GM19455 (cell line): ENCODE data around the gene SOCS1.
A peak's percentile ranks its signal among the peaks of the same experiment; 100 is the strongest.
"Not testable (repeated sequence)": the region's sequence is repeated elsewhere in the genome, so short reads cannot be mapped to it uniquely, and the experiment has no call there.

ENCODE experiments used
- ATAC-seq: cut with Tn5 transposase; IDR thresholded peaks from one replicate; pipeline ENCODE4 v1.9.1; 2021; ENCODE audit not compliant: unreplicated experiment

SOCS1 gene

GRCh38 chr16:11255737-11256660, at the start of gene SOCS1:
Gene SOCS1, minus strand, starts transcription at chr16:11256204. Its CDS starts 726 bp downstream, at chr16:11255478.
- ATAC-seq: peak; percentile 55

GRCh38 chr16:11303405-11304138, 47.6 kb upstream of the SOCS1 start:
- ATAC-seq: no peak

- no peak for ATAC-seq
These were observed 47.0 kb upstream of the SOCS1 start for GRCh38 chr16:11302977-11303376.

- no peak for ATAC-seq
These were observed 45.9 kb upstream of the SOCS1 start for GRCh38 chr16:11301645-11302501.

- no peak for ATAC-seq
These were observed 44.5 kb upstream of the SOCS1 start for GRCh38 chr16:11300560-11300892.

GRCh38 chr16:11299865-11300559, 44.0 kb upstream of the SOCS1 start:
- no peak for ATAC-seq

GRCh38 chr16:11298950-11299547, 43.0 kb upstream of the SOCS1 start:
- ATAC-seq: not testable (repeated sequence)

- no peak for ATAC-seq
These were observed 42.3 kb upstream of the SOCS1 start for GRCh38 chr16:11298143-11298900.

GRCh38 chr16:11297492-11298142, 41.6 kb upstream of the SOCS1 start:
- ATAC-seq: peak; percentile 76

GRCh38 chr16:11296706-11297491, 40.9 kb upstream of the SOCS1 start:
- peak; percentile 25 for ATAC-seq

GRCh38 chr16:11296351-11296705, 40.3 kb upstream of the SOCS1 start:
- no peak for ATAC-seq

GRCh38 chr16:11295672-11296071, 39.7 kb upstream of the SOCS1 start:
- no peak for ATAC-seq

GRCh38 chr16:11292076-11292748, 36.2 kb upstream of the SOCS1 start:
- no peak for ATAC-seq

GRCh38 chr16:11291091-11291703, 35.2 kb upstream of the SOCS1 start:
- ATAC-seq: no peak

- ATAC-seq: no peak
These were observed 34.3 kb upstream of the SOCS1 start for GRCh38 chr16:11290102-11290893.

GRCh38 chr16:11289696-11290095, 33.7 kb upstream of the SOCS1 start:
- not testable (repeated sequence) for ATAC-seq
